ENCODE data around the gene YBX3.
A peak's percentile ranks its signal among the peaks of the same experiment; 100 is the strongest.
"Not testable (repeated sequence)": the region's sequence is repeated elsewhere in the genome, so short reads cannot be mapped to it uniquely, and the experiment has no call there.

Gene YBX3

DNA sequence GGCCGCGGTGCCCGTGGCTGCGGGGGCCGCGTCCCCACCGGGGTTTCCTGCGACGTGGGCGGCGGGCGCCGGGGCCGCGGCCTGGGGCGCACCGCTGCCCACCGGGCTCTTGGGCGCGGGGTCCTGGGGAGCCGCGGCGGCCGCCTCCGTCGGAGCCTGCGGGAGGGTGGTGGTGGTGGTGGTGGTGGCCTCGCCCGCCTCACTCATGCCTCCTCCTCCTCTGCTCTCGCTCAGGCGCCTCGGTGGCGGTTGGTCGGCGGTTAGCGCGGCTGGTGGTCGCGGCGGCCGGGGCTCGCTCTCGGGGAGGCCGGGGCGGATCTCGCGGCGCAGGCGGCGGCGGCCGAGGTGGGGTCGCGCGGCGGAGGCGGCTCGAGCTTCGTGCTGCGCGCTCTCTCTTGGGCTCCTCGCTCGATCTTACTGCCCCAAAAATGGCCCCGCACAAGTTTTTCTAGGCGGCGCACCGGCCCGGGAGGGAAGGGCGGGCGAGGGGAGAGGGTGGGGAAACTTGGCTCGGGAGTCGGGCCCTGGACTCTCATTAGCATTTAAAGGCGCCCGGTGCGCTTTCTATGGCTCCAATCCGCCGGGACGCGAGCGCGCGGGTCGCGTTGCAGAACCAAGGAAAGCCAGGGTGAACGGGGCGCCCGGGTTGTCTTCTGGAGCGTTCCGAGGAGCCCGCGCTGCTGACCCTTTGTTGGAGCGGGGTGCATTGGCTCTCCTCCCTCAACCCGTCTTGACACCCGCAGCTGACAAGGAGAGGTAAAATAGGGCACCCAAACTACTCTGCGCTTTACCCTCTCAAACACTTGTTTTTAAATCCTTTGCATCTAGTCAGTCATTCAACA lies at the start of gene YBX3:
YBX3 (minus strand) TSS at position 419 of the 842 bp plus-strand sequence; CDS start at position 207, 212 bp downstream.
- peak; percentile 37 to 50 for DNase-seq (ENCODE audit: extremely low read depth in 1 of 2, low read depth in 1 of 2)

DNA sequence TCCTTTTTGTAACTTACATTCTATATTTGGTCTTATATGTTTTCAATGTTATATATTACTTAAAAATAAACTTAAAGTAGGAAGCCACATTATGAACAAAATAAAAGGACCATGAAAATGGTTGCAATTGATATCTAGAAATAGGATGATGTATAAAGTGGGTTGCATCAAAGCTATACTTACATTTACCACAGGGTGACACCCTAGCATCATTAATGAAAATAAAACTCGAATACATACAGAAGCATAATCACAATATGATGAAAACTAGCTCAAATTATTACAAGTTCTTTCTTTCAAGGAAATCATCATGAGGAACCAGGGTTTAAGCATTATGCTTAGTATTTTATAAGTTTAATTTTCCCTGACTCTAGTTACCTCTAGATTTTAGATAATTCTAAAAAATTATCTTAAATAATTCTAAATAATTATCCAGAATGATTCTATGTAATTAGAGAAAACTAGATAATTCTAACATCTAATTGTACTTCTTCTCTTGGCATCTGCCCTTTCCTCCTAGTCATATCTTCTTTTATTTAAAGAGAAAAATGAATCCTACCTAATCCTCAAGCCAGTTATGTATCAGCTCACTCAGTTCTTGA lies 48.1 kb upstream of the YBX3 start:
- DNase-seq (ENCODE audit: extremely low read depth in 1 of 2, low read depth in 1 of 2) = no peak

DNA sequence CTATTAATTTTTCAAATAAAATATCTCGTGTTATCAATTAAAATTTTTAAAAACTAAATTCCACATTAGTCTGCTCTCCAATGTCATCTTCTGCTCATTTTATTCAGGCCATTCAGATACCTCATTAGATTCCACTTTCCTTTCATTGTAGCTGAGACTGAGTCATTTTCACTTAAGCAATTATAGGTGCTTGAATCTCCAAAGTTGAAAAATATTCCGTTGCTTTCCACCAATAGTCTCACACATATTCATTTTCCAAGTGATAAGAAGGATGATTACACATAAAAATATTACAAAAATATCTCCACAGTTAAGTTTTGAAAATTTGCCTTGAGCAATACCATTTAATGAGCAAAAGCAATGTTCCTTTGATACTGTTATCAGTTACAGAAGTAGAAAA lies 36.5 kb upstream of the YBX3 start:
- no peak for DNase-seq (ENCODE audit: extremely low read depth in 1 of 2, low read depth in 1 of 2)

DNA sequence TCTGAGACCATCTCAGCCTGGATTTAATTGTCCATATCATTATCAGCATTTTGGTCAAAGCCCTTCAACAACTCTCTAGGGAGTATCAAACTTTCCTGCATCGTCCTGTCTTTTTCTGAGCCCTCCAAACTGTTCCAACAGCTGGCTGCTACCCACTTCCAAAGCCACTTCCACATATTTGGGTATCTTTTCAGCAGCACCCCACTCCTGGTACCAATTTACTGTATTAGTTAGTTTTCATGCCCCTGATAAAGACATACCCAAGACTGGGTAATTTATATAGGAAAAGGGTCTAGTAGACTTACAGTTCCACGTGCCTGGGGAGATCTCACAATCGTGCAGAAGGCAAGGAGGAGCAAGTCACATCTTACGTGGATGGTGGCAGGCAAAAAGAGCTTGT lies 33.1 kb upstream of the YBX3 start:
- DNase-seq (ENCODE audit: extremely low read depth in 1 of 2, low read depth in 1 of 2) = no peak

DNA sequence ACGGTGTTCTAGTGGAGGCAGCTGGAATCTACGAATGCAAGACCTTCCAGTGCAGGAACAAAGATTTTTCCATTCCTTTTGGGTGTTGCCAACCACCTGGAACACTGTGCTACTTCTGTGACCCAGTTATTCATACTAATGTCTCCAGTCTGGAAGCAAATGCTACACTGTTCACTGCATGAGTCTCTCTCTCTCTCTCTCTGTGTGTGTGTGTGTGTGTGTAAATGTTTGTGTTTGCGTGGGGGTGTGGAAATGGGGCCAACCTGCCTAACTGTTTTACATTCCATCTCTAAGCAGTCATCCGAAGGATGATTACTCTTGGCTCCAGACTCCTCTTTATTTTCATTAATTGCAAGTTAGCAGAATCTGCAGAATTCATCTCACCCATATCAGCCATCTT lies 29.9 kb upstream of the YBX3 start:
- DNase-seq (ENCODE audit: extremely low read depth in 1 of 2, low read depth in 1 of 2) = no peak

DNA sequence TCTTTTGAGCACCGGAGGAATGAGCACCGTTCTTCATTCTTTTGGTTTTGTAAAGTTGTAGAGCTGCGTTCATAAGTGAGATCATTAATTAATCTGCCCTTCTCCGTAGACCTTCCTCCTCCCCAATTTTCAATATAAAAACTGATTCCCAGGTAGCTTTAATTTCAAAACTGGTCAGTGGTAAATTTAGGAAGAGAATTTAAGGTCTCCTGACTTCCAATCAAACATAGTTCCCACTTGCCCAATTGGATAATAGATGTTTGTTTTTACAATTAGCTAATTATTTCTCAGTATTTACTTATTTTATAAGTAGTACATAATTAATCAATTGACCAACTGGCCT lies 27.2 kb upstream of the YBX3 start:
- DNase-seq (ENCODE audit: extremely low read depth in 1 of 2, low read depth in 1 of 2) = no peak

DNA sequence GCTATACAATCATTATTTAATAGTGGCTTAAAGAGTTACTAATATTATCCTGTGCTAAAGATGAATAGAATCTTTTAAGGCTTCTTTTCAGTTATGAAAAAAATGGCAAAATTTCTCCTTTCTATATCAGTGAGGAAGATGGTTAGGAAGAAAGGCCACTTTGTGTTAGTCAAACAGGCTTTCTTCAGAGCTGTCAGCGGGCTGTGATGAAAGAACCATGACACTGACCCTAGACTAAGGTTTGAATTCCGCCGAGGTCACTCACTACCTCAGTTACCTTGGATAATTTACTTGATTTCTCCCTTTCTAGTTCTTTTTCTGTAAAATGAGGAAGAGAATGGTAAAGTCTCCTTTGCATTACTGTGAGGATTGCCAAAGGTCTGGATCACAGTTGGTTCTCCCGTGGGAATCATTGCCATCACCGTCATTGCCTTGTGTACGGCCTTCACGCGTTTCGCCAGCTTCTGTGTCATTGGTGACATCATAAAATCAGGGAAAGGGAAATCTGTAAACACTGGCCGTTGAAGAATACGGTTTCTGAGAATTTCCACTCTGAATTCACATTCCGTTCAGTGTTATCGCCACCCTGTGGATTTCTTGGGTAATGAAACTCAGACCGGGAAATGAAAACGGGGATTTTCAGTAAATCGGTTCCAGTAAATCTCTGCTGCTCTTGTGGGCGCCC lies 26.7 kb upstream of the YBX3 start:
- DNase-seq (ENCODE audit: extremely low read depth in 1 of 2, low read depth in 1 of 2) = peak; percentile 21 to 50

DNA sequence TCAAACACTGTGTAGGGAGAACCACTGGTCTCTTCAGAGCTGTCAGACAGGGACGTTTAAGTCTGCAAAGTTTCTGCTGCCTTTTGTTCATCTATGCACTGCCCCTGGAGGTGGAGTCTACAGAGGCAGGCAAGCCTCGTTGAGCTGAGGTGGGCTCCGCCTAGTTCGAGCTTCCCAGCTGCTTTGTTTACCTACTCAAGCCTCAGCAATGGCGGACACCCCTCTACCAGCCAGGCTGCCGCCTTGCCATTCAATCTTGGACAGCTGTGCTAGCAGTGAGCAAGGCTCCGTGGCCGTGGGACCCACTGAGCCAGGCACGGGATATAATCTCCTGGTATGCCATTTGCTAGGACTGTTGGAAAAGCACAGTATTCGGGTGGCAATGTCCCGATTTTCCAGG lies 24.6 kb upstream of the YBX3 start:
- no peak for DNase-seq (ENCODE audit: extremely low read depth in 1 of 2, low read depth in 1 of 2)

DNA sequence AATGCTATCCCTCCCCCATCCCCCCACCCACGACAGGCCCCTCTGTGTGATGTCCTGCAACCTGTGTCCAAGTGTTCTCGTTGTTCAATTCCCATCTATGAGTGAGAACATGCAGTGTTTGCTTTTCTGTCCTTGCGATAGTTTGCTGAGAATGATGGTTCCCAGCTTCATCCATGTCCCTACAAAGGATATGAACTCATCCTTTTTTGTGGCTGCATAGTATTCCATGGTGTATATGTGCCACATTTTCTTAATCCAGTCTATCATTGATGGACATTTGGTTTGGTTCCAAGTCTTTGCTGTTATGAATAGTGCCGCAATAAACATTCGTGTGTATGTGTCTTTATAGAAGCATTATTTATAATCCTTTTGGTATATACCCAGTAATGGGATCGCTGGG lies 20.3 kb upstream of the YBX3 start:
- DNase-seq (ENCODE audit: extremely low read depth in 1 of 2, low read depth in 1 of 2) = not testable (repeated sequence)

DNA sequence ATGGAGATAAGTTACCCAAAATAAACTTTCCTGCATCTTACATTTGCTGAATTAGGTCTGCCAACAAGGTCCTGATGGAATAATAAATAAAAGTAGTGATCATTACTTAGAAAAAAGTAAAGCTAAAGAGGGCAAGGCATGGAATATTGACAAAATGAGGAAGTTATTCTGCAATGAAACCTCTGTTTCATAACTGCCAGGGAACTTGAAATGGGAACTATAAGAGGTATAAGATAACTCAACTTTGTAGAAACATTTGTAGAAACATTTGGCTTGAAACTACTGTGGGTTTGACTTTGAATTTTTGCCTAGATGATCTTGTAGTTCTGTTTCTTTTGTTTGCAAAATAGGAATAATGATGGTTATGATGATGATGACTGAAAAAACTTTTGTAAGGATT lies 18.7 kb upstream of the YBX3 start:
- DNase-seq (ENCODE audit: extremely low read depth in 1 of 2, low read depth in 1 of 2) = no peak

DNA sequence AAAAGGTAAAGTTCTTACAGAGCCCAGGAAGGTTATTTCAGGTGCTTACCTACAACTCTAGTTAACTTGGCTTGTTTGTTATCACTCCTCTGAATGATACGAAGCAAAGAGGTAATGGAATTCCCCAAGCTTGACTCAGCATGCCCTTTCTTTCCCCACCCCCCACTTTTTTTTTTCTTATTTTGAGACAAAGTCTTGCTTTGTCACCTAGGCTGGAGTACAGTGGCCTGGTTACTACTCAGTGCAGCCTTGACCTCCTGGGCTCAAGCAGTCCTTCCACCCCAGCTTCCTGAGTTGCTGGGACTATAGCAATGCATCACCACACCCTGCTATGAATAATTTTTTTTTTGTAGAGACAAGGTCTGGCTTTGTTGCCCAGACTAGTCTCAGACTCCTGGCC lies 17.1 kb upstream of the YBX3 start:
- no peak for DNase-seq (ENCODE audit: extremely low read depth in 1 of 2, low read depth in 1 of 2)

DNA sequence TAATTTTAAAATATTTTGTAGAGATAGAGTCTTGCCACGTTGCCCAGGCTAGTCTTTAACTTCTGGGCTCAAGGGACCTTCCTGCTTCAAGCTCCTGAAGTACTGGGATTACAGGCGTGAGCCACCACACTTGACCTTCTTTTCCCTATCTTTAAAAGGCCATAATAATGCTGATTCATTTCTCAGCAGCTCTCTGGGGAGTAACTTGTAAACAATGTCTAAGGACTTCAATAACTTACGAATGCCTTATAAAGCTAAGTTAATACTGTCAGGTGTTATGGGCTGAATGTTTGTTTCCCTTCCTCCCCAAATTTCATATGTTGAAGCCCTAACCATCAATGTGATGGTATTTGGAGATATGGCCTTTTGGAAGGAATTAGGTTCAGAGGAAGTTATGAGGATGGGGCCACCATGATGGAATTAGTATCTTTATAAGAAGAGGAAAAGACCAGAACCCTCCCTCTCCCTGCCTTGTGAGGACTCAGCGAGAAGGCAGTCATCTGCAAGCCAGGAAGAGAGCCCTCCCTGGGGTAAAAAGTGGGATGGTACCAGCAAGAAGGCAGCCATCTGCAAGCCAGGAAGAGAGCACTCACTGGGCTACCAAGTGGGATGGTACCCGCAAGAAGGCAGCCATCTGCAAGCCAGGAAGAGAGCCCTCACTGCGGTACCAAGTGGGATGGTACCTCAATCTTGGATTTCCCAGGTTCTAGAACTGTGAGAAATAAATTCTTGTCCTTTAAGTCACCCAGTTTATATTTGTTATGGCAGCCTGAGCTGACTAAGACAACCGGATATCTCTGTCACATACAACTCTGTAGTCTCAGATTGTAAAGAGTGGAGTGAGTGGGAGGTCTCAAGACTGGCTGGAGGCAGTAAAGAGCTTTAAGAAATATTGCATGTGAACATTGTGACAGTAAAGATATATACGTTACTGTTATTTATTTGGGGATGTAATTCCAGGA lies 16.3 kb upstream of the YBX3 start:
- no peak for DNase-seq (ENCODE audit: extremely low read depth in 1 of 2, low read depth in 1 of 2)

DNA sequence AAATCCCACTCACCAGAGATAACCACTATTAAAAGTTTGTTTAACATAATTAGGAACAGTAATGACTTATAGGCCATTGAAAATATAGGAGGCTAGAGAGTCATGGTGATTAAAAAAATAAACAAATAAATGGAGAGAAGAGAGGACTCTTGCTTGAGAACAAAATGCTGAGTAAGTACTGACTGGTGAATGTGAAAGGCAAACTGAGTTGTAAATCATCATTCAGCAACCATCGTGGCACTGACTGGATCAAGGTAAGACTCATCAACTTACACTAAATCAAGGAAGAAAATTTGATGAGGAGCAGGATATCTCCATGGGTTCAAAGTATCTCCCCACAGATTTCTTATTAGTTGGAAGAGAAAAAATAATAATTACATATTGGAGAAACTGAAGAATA lies 14.1 kb upstream of the YBX3 start:
- no peak for DNase-seq (ENCODE audit: extremely low read depth in 1 of 2, low read depth in 1 of 2)

DNA sequence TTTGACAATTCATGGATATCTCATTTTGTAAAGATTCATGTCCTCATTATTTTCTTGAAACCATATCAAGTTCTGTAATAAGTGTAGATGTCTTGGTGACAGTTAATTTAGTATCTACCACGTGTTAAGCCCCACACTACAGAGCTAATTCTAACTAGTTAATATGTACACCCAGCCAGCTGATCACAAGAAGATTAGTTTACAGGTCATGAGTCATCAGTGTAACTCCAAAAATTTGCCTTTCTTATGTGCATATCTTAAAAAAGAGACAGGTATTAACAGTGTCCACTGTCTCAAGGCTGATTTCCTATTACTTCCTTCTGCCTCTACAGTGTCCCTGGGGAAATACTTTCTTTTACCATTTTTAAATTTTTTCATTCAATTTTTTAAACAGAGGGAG lies 13.3 kb upstream of the YBX3 start:
- no peak for DNase-seq (ENCODE audit: extremely low read depth in 1 of 2, low read depth in 1 of 2)

DNA sequence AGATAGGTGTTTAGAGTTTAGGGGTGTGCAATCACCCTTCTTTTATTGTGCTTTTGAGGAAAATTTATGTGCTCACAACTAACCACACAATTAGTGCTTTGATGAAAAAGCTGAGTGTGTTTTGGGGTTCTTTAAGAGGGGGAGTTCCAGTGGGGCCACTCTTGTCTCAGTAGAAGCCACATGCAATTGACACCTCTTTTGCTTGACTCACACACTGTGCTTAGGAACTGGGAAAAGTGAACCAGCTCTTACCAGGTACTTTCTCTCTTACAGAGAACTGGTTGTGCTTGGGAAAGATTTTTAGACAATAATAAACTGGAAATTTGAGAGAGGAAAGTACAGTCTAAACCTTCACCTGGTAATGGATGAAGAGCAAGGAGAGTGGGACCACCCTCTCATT lies 12.3 kb upstream of the YBX3 start:
- DNase-seq (ENCODE audit: extremely low read depth in 1 of 2, low read depth in 1 of 2) = no peak

DNA sequence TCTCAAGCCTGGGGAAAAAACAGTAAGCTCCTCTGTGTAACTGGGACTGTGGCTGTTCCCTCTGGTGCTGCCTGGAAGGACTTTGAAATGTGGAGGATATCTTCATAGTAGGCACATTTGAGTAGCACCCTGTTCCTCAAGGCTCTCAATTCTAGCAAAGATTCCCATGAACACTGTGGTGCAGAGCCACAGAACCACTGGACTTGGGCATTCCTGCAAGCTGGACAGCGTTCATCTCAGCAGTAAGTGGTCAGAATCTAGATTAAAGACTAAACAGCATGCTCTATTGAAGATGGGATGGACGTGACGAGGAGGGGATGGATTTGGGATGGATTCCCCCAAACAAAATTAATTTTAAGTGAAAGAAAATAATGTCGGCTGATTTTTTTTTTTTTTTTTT lies 9.4 kb upstream of the YBX3 start:
- DNase-seq (ENCODE audit: extremely low read depth in 1 of 2, low read depth in 1 of 2) = no peak

DNA sequence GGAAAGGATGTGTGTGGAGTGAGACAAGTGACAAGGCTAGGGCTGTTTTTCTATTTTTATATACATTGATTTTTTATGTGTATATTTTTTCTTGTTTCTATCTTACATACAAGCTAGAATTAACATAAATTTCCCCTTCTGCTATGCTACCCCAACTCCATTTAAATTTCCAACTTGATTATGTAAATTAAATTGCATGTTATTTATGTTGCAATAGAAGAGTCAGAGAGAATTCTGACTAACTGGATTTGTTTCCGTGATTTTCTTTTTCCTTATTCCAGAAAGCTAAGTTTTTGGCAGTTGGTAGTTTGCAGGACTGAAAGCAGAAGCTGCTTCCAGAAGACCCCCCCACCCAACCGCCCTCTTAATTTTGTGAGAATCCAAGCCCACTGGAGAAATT lies 8.9 kb upstream of the YBX3 start:
- no peak for DNase-seq (ENCODE audit: extremely low read depth in 1 of 2, low read depth in 1 of 2)

DNA sequence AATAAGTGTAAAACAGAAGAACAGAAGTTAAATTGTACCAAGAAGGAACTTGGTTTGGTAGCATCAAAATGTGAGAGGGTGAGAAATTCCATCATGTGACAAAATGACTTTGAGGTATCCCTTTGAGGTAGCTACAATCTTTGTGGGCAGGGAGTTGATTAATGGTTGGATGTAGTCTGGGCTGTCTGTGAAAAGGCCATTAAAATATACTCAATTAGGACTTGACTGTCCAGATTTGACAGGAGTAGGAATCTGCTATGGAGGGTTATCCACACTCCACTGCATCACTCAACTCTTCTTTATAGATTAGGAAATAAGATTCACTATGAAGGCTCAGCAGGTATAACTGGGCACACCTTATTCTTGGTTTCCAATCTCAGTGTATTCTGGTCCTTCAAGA lies 7.4 kb upstream of the YBX3 start:
- no peak for DNase-seq (ENCODE audit: extremely low read depth in 1 of 2, low read depth in 1 of 2)

DNA sequence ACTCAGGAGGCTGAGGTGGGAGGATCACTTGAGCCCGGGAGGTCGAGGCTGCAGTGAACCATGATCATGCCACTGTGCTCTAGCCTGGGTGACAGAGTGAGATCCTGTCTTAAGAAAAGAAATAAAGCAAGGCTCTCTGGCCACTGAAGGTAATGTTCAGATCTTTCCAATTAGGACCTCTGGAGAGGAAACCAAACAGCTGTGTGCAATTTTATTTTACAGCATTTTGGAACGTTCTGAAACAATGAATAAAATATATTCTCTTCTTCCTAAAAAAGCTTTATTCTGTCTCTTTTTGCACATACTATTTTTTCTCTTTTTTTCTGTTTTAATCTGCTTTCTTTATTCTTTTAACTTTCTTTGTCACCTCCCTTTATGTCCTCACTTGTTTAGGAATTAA lies 5.0 kb upstream of the YBX3 start:
- no peak for DNase-seq (ENCODE audit: extremely low read depth in 1 of 2, low read depth in 1 of 2)

DNA sequence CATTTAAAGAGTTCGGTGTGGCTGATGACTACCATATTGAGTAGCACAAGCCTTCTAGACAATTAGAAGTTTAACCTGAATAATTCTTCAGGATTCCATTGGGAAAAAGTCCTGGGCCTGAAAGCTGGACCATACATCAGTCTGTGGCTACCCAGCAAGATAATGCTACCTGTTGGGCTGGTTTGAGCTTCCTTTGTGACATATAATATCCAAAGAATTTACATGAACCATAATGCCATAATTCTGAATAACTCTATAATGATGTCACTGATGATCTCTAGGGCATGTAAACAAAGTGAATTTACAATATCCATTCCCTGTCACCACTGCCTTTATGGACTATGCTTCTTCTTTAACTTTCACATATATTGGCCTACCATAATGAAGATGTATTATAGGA lies 3.8 kb upstream of the YBX3 start:
- DNase-seq (ENCODE audit: extremely low read depth in 1 of 2, low read depth in 1 of 2) = no peak

DNA sequence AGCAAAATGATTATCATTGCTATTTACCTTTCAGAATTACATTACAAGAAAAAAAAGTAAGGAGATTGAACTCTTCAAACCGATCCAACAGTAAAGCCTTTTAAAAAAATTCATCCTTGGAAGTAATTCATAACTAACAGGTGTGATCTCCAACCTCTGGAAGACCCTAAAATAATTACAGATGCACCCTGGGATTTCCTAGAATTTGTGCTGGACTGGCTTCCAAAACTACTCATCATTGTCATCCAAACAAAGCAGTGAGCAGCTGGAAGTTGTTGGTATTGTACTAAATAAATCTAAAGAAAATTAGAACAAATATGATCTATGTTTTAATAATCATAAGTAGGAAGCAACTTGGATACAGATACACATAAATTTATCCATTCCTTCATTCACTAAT lies 1.9 kb upstream of the YBX3 start:
- no peak for DNase-seq (ENCODE audit: extremely low read depth in 1 of 2, low read depth in 1 of 2)
